GM18868 (cell line): ENCODE results near the gene SPAG5.

Source experiments
- ATAC-seq: cut with Tn5 transposase; IDR thresholded peaks from one replicate; pipeline ENCODE4 v1.9.1; 2021; ENCODE audit warnings: mild to moderate bottlenecking, moderate library complexity; ENCODE audit not compliant: unreplicated experiment

SPAG5 gene

GRCh38 chr17:28545141-28545503 lies 53.7 kb downstream of the SPAG5 start:
- no peak for ATAC-seq

- ATAC-seq = no peak
Observed at GRCh38 chr17:28544402-28545140, 54.3 kb downstream of the SPAG5 start.

GRCh38 chr17:28541439-28541838 lies 57.4 kb downstream of the SPAG5 start:
- ATAC-seq = no peak

DNA sequence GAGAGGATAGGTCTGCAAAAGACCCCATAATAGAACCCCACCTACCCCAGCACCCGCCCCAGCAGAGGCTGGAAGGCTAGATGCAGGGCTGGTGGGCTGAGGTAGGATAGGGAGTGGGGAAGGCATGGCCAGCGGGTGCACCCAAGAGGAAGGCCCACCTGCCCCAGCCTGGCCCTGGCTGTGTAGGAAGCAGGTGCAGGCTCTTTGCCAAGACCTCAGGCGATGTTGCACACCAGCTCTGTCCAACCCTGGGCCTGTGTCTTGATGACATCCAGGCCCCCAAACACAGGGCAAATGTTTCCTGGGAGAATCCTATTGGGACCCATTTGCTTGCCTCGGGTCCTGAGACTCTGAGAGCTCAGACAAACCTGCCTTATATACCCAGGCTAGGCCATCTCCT lies 58.6 kb downstream of the SPAG5 start:
- no peak for ATAC-seq

- no peak for ATAC-seq
Observed at GRCh38 chr17:28538296-28538895, 60.4 kb downstream of the SPAG5 start.

DNA sequence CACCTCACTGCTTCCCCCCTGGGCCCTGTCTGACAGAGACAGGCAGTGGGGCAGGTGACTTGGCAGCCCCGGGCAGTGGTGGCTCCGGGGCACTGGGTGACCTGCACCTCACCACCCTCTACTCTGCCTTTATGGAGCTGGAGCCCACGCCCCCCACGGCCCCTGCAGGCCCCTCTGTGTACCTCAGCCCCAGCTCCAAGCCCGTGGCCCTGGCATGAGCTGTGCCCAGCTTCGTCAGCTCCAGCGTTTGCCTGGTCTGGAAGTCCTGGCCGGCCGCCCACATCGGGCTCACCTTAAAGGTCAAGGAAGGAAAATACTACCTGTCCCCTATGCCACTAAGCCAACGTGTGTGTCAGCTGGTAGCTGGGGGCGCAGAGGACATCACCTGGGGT lies 61.6 kb downstream of the SPAG5 start:
- no peak for ATAC-seq

DNA sequence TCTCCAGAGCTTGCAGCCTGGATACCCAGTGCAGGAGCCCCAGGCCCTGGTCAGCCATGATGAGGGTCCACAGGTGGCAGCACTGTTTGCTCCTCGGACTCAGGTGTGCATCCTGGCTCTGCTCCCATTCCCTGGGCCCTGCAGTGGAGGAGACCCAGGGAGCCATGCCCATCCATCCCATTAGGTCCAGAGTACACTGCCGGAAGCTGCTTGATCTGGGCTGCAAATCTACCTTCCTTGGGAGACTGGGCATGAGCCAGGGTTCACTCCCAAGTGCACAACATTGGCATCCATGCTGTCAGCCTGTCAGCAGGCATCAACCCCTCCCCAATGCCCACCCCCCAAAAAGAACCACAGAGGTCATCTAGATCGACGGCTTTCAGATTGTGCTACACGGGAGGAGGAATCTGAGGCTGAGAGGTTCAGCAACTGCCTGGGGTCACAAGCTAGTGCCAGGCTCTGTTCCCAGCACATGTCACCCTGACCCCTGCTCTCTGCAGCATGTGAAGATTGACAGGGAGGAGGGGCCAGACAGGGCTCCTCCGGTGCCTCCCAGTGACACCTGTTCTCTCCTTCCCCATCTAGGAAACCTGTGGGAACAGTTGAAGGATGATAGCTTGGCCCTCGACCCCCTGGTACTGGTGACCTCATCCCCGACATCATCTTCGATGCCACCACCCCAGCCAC lies 62.1 kb downstream of the SPAG5 start:
- no peak for ATAC-seq

DNA sequence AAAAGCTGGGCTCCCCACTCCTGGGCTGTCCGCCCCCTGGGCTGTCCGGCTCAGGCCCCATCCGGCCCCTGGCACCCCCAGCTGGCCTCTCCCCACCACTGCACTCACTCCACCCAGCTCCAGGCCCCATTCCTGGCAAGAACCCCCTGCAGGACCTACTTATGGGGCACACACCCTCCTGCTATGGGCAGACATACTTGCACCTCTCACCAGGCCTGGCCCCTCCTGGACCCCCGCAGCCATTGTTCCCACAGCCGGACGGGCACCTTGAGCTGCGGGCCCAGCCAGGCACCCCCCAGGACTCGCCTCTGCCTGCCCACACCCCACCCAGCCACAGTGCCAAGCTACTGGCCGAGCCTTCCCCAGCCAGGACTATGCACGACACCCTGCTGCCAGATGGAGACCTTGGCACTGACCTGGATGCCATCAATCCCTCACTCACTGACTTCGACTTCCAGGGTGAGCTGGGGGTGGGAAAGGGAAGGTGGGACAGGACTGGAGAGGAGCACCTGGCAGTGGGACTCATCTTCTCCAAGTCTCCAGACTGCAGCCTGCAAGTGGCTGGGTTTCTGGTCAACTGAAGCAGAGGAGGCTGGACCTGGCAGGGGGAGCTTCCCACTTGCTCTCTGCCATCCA lies 64.0 kb downstream of the SPAG5 start:
- ATAC-seq = no peak

GRCh38 chr17:28533091-28533807 lies 65.6 kb downstream of the SPAG5 start:
- ATAC-seq = no peak

GRCh38 chr17:28532050-28532960 lies 66.5 kb downstream of the SPAG5 start:
- no peak for ATAC-seq

DNA sequence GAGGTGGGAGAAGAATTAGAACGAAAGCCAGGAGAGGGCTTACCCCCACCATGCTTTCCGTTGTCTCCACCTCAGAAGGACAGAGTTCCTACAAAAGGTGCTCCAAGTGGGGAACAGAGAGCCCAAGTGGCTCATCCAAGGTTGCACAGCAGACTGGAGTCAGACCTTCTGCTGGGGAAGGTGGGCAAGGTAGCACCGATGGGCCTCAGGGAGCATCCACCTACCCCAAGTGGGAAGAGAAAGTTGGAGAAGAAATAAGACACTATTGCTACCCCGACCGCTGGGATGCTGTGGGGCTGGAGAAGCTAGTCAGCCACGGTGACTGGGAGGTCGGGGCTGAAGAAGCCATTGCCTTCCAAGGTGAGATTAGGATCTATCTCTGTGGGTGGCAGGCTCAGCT lies 67.9 kb downstream of the SPAG5 start:
- ATAC-seq = no peak

GRCh38 chr17:28530250-28530649 lies 68.6 kb downstream of the SPAG5 start:
- ATAC-seq = no peak

- ATAC-seq = no peak
Observed at GRCh38 chr17:28529013-28529400, 69.8 kb downstream of the SPAG5 start.

- ATAC-seq = no peak
Observed at GRCh38 chr17:28528327-28529012, 70.4 kb downstream of the SPAG5 start.

DNA sequence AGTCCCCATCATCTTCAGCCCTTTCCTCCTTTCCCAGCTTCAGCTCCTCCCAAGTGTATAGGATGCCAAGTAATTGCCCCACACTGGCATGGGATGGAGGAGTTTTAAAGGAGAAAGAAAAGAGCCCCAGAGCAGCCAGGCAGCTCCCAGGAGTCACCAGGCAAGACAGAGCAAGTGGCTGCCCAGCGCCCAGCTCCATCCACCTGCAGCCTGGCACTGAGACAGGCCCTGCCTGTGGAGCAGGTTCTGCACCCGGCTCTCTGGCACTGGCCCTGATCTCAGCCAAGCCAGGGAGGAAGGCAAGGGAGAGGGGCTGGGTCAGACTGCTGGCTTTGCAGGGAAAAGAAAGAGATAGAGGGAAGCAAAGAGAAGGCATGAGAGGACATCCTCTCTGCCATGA lies 71.0 kb downstream of the SPAG5 start:
- ATAC-seq = no peak
